ENCODE data around the gene NXPH4. TPM values are rescaled to one million over a fixed set of nuclear protein-coding genes. Genes with fewer than 3 reads are reported as not detected.

The NXPH4 gene
- total RNA-seq, 4 donors from 2014 or later, result 0.21 to 5.0 (median 2.5) TPM

- TF ChIP-seq POLR2A (IDR thresholded peaks at IDR 0.05), result no peak
- no peak for TF ChIP-seq CTCF (IDR thresholded peaks at IDR 0.05)
- H3K27ac ChIP-seq, result no peak overlapping the region
- H3K4me1 ChIP-seq, result peaks cover 27 to 60% (median 28%) of the 10 kb centered on the region in 3 donors
- WGBS, 2 donors, result 26 to 43% methylated on average over 12 to 22 of the region's 38 CpGs
- H3K9me3 ChIP-seq, result no peaks in the 10 kb centered on the region
- no peaks in the 10 kb centered on the region for H3K36me3 ChIP-seq
- peaks cover 0 to 99% (median 31%) of the 10 kb centered on the region in 4 donors for H3K27me3 ChIP-seq
- no peak overlapping the region for H3K4me3 ChIP-seq
- DNase-seq, result no peak
- intact Hi-C loops (cut with DNase I), result no loop called here
These were observed 3.6 kb downstream of the NXPH4 start for GRCh38 chr12:57219993-57220754.

GRCh38 chr12:57220770-57221168 is 4.2 kb downstream of the NXPH4 start:
- Histone ChIP-seq H3K27ac (no peak overlapping the region), H3K4me1 (peaks cover 24 to 60% (median 27%) of the 10 kb centered on the region in 3 donors), H3K27me3 (peaks cover 0 to 99% (median 31%) of the 10 kb centered on the region in 4 donors), H3K4me3 (no peak overlapping the region), H3K36me3 (no peaks in the 10 kb centered on the region), H3K9me3 (no peaks in the 10 kb centered on the region)
- intact Hi-C loops (cut with DNase I), result no loop called here
- DNase-seq, result no peak
- 62 to 72% methylated on average over 1 of the region's 1 CpG for WGBS, 2 donors
- no peak for TF ChIP-seq CTCF (IDR thresholded peaks at IDR 0.05)
- TF ChIP-seq POLR2A (IDR thresholded peaks at IDR 0.05), result no peak

GRCh38 chr12:57221169-57221917 is 4.7 kb downstream of the NXPH4 start:
- intact Hi-C loops (cut with DNase I), result no loop called here
- H3K4me3 ChIP-seq, result no peak overlapping the region
- H3K36me3 ChIP-seq, result no peaks in the 10 kb centered on the region
- TF ChIP-seq CTCF (IDR thresholded peaks at IDR 0.05), result no peak
- TF ChIP-seq POLR2A (IDR thresholded peaks at IDR 0.05), result no peak
- H3K27ac ChIP-seq, result no peak overlapping the region
- peaks cover 0 to 99% (median 33%) of the 10 kb centered on the region in 4 donors for H3K27me3 ChIP-seq
- 36 to 44% methylated on average over 2 to 8 of the region's 24 CpGs for WGBS, 2 donors
- no peaks in the 10 kb centered on the region for H3K9me3 ChIP-seq
- no peak for DNase-seq
- H3K4me1 ChIP-seq, result peaks cover 18 to 60% (median 21%) of the 10 kb centered on the region in 3 donors

GRCh38 chr12:57222286-57223190 is 5.9 kb downstream of the NXPH4 start:
- TF ChIP-seq POLR2A (IDR thresholded peaks at IDR 0.05) (no peak), CTCF (IDR thresholded peaks at IDR 0.05) (no peak)
- H3K9me3 ChIP-seq, result no peaks in the 10 kb centered on the region
- peaks cover 0 to 97% (median 32%) of the 10 kb centered on the region in 4 donors for H3K27me3 ChIP-seq
- no peak for DNase-seq
- peaks cover 15 to 61% (median 15%) of the 10 kb centered on the region in 3 donors for H3K4me1 ChIP-seq
- intact Hi-C loops (cut with DNase I), result no loop called here
- H3K27ac ChIP-seq, result no peak overlapping the region
- H3K36me3 ChIP-seq, result no peaks in the 10 kb centered on the region
- 46 to 60% methylated on average over 3 to 10 of the region's 13 CpGs for WGBS, 2 donors
- H3K4me3 ChIP-seq, result no peak overlapping the region

Measured in esophagus squamous epithelium (tissue), 5 donors.